ENCODE data around the gene VAT1. TPM values are rescaled to one million over a fixed set of nuclear protein-coding genes. Genes with fewer than 3 reads are reported as not detected.

Gene VAT1
- total RNA-seq, 2 experiments from 2014 or later, result 20.8 to 23.0 TPM

DNA sequence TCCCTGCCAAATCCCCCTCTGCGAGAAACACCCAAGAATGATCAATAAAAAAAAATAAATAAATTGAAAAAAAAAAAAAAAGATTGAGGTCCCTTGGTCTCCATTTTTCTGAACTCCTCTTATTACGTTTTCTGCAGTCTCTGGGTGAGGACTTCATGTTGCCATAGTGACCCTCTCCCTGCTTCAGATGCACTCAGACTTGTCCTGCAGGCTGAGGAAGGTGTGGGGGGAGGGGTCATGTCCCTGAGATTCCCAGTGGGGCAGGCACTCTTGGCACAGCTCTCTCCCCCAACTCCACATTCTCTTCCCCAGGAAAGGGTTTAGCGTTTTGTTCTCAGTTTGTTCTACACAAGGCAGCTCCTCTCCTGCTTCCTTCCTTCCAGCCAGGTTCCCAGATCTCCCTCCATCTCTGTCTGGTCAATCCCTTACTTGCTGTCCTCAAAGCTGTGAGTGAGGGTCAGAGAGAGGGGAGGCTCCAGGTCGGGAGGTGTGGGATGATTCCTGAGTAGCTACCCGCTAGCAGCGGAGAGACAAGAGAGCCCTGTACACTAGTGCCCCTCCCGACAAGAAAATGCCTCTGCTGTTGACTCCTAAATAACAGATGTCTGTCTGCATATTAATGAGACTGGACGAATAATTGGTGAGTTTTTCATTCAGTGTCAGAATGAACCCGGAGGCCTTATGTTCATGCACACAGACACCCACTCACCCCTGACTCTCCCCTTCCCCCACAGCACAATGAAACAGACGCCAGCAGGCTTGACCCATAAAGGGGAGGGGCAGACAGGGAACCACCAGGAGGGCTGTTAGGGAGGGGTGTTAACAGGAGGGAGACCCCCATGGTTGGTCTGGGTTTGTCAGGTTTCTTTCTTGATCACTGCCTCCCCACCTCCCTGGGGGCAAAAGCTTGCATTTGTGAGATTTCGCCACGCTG, 12.0 kb upstream of the VAT1 start:
- Mint-ChIP-seq H3K9me3 (no peaks in the 10 kb centered on the region), H3K4me1 (no peaks in the 10 kb centered on the region), H3K36me3 (no peaks in the 10 kb centered on the region), H3K27me3 (no peaks in the 10 kb centered on the region), H3K27ac (no peak overlapping the region), H3K4me3 (no peak overlapping the region)
- no peak for DNase-seq

DNA sequence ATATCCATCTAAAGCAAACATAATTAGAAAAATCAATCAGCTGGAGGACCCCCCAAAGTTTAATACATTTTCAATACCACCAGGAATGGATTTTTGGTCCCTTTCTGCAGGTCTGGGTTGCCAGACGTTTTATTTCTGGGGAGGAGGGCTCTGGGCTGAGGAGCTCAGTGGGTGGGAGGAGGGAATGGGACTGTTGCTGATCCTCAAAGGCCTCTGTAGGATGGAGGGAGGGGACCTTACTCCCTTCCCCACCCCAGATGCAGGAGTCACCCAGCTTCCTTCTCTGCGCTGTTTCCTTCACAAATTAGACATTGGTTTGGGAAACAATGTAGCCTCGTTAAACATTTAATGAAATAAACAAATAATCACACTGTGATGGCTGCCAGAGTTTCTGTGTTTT, 9.5 kb upstream of the VAT1 start:
- no peak overlapping the region for H3K4me3 Mint-ChIP-seq
- DNase-seq, result no peak
- H3K9me3 Mint-ChIP-seq, result no peaks in the 10 kb centered on the region
- no peaks in the 10 kb centered on the region for H3K36me3 Mint-ChIP-seq
- H3K27ac Mint-ChIP-seq, result no peak overlapping the region
- H3K27me3 Mint-ChIP-seq, result no peaks in the 10 kb centered on the region
- H3K4me1 Mint-ChIP-seq, result no peaks in the 10 kb centered on the region

GRCh38 chr17:43030137-43030767, 8.1 kb upstream of the VAT1 start:
- Mint-ChIP-seq H3K4me1 (peaks cover 3% of the 10 kb centered on the region), H3K4me3 (no peak overlapping the region), H3K27ac (no peak overlapping the region), H3K9me3 (no peaks in the 10 kb centered on the region), H3K27me3 (peaks cover 3% of the 10 kb centered on the region), H3K36me3 (no peaks in the 10 kb centered on the region)
- no peak for DNase-seq

- Mint-ChIP-seq H3K36me3 (no peaks in the 10 kb centered on the region), H3K4me1 (peaks cover 11% of the 10 kb centered on the region), H3K27me3 (peaks cover 8% of the 10 kb centered on the region), H3K9me3 (no peaks in the 10 kb centered on the region), H3K27ac (no peak overlapping the region), H3K4me3 (no peak overlapping the region)
- no peak for DNase-seq
Measured at GRCh38 chr17:43028221-43028861, 6.2 kb upstream of the VAT1 start.

DNA sequence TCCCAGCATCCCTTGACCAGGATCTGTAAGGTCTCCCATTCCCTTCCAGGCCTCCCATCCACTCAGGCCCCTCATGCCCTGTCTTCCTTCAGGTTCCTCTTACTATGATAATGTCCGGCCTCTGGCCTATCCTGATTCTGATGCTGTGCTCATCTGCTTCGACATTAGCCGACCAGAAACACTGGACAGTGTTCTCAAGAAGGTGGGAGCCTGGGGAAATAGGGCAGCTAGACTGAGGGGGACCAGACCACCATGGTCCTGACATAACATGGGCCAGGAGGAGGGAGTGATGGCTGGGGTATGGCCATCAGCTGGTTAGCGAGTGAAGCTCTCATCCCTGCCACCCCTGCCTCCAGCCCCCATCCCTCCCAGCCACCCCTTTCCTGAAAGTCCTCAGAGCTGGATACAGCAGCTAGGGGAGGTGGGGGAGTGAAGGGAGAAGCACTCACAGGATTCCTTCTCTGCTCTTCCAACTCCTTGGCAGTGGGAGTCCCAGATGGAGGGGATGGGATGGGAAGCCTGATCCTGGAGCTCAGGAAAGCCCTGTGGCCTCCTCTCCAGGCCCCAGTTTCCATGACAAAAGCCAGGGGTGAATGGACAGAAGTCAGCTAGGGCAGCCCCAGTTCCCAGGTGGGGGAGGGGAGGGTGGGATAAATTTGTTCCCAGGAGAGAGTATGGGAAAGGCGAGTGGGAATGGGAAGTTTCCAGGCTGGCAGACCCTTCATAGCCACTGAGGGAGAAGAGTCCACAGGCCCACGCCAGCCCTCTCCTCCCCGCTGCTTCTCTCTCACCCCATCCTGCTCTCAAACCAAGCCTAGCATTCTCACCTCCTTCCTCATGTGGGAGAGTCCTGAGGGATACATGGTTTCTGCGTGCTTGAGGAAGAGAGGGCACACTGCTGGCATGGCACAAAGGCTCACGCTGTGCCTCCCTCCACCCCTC, 5.2 kb upstream of the VAT1 start:
- no peak overlapping the region for H3K4me3 Mint-ChIP-seq

DNA sequence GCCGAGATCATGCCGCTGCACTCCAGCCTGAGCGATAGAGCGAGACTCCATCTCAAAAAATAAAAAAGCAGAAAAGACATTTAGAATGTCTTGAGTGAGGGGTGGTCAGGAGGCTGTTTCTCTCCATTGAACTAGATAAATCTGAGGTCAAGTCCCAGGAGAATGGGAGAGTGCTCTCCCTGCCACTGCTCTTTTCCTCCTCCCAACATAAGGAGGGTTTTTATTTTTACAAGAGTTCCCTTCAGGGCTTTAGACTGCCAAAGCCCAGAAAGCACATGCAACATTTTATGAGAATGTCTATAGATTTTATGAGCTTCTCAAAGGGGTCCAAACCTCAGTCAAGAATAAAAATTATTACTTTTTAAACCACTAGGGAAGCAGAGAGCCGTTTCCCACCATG, 4.4 kb upstream of the VAT1 start:
- no peak overlapping the region for H3K4me3 Mint-ChIP-seq
- H3K27ac Mint-ChIP-seq, result no peak overlapping the region
- no peak for DNase-seq
- no peaks in the 10 kb centered on the region for H3K36me3 Mint-ChIP-seq
- no peaks in the 10 kb centered on the region for H3K9me3 Mint-ChIP-seq
- peaks cover 8% of the 10 kb centered on the region for H3K27me3 Mint-ChIP-seq
- H3K4me1 Mint-ChIP-seq, result peaks cover 12% of the 10 kb centered on the region

More for the DNA sequence above, 5.2 kb upstream of the VAT1 start:
- peaks cover 8% of the 10 kb centered on the region for H3K27me3 Mint-ChIP-seq
- no peak for DNase-seq
- no peaks in the 10 kb centered on the region for H3K9me3 Mint-ChIP-seq
- H3K4me1 Mint-ChIP-seq, result peaks cover 11% of the 10 kb centered on the region
- H3K27ac Mint-ChIP-seq, result no peak overlapping the region
- no peaks in the 10 kb centered on the region for H3K36me3 Mint-ChIP-seq

GRCh38 chr17:43025766-43026537, 3.8 kb upstream of the VAT1 start:
- peak overlapping the region; percentile 65 for H3K4me3 Mint-ChIP-seq

GRCh38 chr17:43025290-43025657, 3.1 kb upstream of the VAT1 start:
- Mint-ChIP-seq H3K36me3 (no peaks in the 10 kb centered on the region), H3K27ac (no peak overlapping the region), H3K4me3 (peak overlapping the region; percentile 65), H3K27me3 (peaks cover 8% of the 10 kb centered on the region), H3K9me3 (no peaks in the 10 kb centered on the region), H3K4me1 (peaks cover 21% of the 10 kb centered on the region)
- DNase-seq, result no peak

More at GRCh38 chr17:43025766-43026537, 3.8 kb upstream of the VAT1 start:
- Mint-ChIP-seq H3K27ac (no peak overlapping the region), H3K9me3 (no peaks in the 10 kb centered on the region), H3K36me3 (no peaks in the 10 kb centered on the region), H3K4me1 (peaks cover 16% of the 10 kb centered on the region), H3K27me3 (peaks cover 8% of the 10 kb centered on the region)
- no peak for DNase-seq

- Mint-ChIP-seq H3K4me1 (peaks cover 27% of the 10 kb centered on the region), H3K36me3 (no peaks in the 10 kb centered on the region), H3K27ac (peak within 1 kb of the TSS; percentile 58), H3K27me3 (peaks cover 8% of the 10 kb centered on the region), H3K9me3 (no peaks in the 10 kb centered on the region), H3K4me3 (peak within 1 kb of the TSS; percentile 81)
- peak; percentile 85 for DNase-seq
Measured at GRCh38 chr17:43024407-43025289, 2.5 kb upstream of the VAT1 start, which contains the start of gene RND2. TSS of gene RND2 (plus strand) at chr17:43025231. CDS start at chr17:43025348, 117 bp downstream.

- Mint-ChIP-seq H3K27ac (no peak overlapping the region), H3K4me1 (peaks cover 34% of the 10 kb centered on the region), H3K36me3 (peaks cover under 1% of the 10 kb centered on the region), H3K27me3 (peaks cover 8% of the 10 kb centered on the region), H3K9me3 (no peaks in the 10 kb centered on the region), H3K4me3 (peak overlapping the region; percentile 85)
- peak; percentile 28 for DNase-seq
Measured at GRCh38 chr17:43020789-43021740, 1.1 kb downstream of the VAT1 start.

DNA sequence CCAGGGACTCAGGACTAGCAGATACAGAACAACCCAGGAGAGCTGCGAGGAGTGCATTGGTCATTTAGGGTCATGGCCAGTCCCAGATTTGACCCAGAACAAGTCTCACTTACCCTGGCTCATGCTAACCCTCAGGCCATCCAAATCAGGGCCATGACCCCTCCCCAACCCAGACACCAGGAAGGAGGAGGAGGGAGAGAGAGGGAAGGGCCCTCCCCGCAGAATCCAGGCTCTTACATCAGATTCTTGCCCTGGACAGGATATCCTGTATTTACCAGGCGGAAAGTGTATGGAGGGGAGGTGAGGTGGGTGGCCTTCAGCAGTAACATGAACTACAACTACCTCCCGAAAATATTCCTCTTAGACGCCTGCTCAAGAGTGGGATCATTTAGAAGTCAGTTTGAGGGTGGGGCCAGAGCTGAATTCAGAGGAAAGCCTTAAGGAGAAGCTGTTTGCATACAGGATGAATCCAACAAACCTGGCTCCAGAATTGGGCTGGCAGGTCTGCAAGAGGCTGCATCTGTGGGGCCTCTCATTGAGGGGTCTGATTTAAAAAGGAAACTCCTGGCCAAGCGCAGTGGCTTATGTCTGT, 2.1 kb downstream of the VAT1 start:
- no peak for DNase-seq
- Mint-ChIP-seq H3K4me1 (peaks cover 30% of the 10 kb centered on the region), H3K36me3 (peaks cover 2% of the 10 kb centered on the region), H3K4me3 (no peak overlapping the region), H3K27ac (no peak overlapping the region), H3K27me3 (peaks cover 5% of the 10 kb centered on the region), H3K9me3 (no peaks in the 10 kb centered on the region)

- H3K27ac Mint-ChIP-seq, result peak overlapping the region; percentile 36
- H3K4me1 Mint-ChIP-seq, result peaks cover 25% of the 10 kb centered on the region
- peaks cover 2% of the 10 kb centered on the region for H3K36me3 Mint-ChIP-seq
- no peak overlapping the region for H3K4me3 Mint-ChIP-seq
- no peak for DNase-seq
- H3K9me3 Mint-ChIP-seq, result no peaks in the 10 kb centered on the region
- H3K27me3 Mint-ChIP-seq, result no peaks in the 10 kb centered on the region
Measured at GRCh38 chr17:43019418-43019817, 2.8 kb downstream of the VAT1 start.
